IPS-15b (cell line): Measurements from ENCODE around the gene SMCHD1.

ENCODE experiments used
- H3K27me3 ChIP-seq: one replicate; pipeline ENCODE4 v1.6.1; 2013; ENCODE audit warnings: low read length; ENCODE audit not compliant: control insufficient read depth, insufficient read depth
- H3K36me3 ChIP-seq: one replicate; pipeline ENCODE4 v1.6.1; 2013; ENCODE audit warnings: low read length; ENCODE audit not compliant: control insufficient read depth, insufficient read depth
- H3K4me1 ChIP-seq: one replicate; pipeline ENCODE4 v1.6.1; 2013; ENCODE audit warnings: mild to moderate bottlenecking, low read length; ENCODE audit not compliant: control insufficient read depth, insufficient read depth
- H3K4me3 ChIP-seq: one replicate; pipeline ENCODE4 v1.5.1; 2013; ENCODE audit warnings: low read depth, low read length
- H3K9ac ChIP-seq: one replicate; pipeline ENCODE4 v1.6.1; 2013; ENCODE audit warnings: low read depth, mild to moderate bottlenecking, low read length
- H3K9me3 ChIP-seq: one replicate; pipeline ENCODE4 v1.6.1; 2013; ENCODE audit warnings: mild to moderate bottlenecking, low read length; ENCODE audit not compliant: control insufficient read depth, insufficient read depth

Gene SMCHD1

DNA sequence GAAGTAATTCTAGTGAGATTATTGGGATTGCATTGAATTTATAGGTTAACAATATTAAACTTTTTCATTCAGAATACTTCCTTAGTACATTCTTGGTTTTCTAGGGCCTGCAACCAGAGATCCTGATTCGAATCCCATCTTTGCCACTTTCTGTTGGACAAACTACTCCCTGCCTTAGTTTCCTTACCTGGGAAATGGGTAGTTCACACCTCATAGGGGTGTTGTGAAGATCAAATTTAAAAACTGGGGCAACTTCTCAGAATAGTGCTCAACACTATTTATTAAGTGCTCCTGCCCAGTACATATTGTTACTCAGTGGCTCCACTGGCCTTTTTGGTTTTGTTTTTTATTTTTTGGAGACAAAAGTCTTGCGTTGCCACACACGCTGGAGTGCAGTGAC is 43.5 kb downstream of the SMCHD1 start:
- Histone ChIP-seq H3K9ac (no peak overlapping the region), H3K4me1 (no peaks in the 10 kb centered on the region), H3K27me3 (no peaks in the 10 kb centered on the region), H3K4me3 (no peak overlapping the region), H3K36me3 (no peaks in the 10 kb centered on the region), H3K9me3 (no peaks in the 10 kb centered on the region)

DNA sequence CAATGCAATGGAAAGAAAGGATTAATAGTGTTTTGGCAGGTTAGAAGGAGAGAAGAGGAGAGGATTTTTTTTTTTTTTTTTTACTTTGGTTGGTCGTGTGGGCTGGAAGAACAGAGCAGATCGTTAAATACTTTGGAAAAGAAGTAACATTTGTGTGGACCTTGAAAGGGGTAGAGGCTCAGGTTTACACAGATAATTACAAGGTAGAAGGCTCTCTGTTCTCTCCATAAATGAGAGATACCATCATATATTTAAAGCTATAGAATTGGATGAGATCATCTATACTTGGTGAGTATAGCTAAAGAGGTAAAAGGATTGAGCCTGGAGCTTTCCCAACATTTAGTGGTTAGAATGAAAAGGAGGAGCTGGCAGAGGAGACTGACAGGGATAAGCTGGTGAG is 49.0 kb downstream of the SMCHD1 start:
- H3K4me1 ChIP-seq = no peaks in the 10 kb centered on the region
- H3K36me3 ChIP-seq = no peaks in the 10 kb centered on the region
- H3K9me3 ChIP-seq = no peaks in the 10 kb centered on the region
- no peak overlapping the region for H3K4me3 ChIP-seq
- H3K27me3 ChIP-seq = no peaks in the 10 kb centered on the region
- no peak overlapping the region for H3K9ac ChIP-seq

DNA sequence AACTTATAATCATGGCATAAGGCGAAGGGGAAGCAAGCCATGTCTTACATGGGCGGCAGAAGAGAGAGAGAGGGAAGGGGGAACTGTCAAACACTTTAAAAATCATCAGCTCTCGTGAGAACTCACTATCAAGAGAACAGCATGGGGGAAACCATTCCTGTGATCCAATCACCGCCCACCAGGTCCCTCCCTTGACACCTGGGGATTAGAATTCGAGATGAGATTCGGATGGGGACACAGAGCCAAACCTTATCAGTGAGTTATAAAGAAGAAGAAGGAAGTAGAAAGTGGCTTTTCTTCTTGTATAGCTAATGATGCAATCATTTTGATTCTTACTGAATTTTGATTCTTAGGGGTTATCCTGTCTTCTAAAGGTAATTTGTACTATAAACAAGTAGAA is 51.4 kb downstream of the SMCHD1 start:
- H3K4me3 ChIP-seq = no peak overlapping the region
- H3K9me3 ChIP-seq = no peaks in the 10 kb centered on the region
- H3K9ac ChIP-seq = peak overlapping the region; percentile 18
- no peaks in the 10 kb centered on the region for H3K27me3 ChIP-seq
- H3K36me3 ChIP-seq = no peaks in the 10 kb centered on the region
- H3K4me1 ChIP-seq = no peaks in the 10 kb centered on the region

DNA sequence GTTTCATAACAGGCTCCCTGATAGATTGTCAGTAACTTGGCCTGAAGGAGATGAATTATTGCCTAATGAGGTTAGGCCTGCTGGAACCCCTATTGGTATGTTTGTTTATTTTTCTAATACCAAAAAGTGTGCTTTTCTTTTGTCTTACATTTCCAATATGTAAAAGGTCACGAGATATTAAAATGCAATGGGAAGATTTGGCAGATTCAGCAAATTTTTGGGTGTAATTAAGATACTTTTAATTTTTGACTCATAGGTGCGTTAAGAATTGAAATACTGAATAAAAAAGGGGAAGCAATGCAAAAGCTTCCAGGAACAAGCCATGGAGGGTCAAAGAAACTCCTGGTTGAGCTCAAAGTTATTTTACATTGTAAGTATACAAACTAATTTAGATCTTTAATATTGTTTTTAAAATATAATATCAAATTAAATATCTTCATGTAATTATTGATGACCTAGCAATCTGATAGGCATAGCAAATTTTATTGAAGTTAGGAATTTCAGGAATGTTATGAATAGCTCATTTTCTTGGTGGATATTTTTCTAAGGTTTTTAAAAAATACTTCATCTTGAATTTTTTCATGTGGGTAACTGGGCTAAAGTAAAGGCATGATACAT is 52.1 kb downstream of the SMCHD1 start:
- no peaks in the 10 kb centered on the region for H3K4me1 ChIP-seq
- H3K4me3 ChIP-seq = no peak overlapping the region
- H3K27me3 ChIP-seq = no peaks in the 10 kb centered on the region
- no peak overlapping the region for H3K9ac ChIP-seq
- no peaks in the 10 kb centered on the region for H3K9me3 ChIP-seq
- no peaks in the 10 kb centered on the region for H3K36me3 ChIP-seq

DNA sequence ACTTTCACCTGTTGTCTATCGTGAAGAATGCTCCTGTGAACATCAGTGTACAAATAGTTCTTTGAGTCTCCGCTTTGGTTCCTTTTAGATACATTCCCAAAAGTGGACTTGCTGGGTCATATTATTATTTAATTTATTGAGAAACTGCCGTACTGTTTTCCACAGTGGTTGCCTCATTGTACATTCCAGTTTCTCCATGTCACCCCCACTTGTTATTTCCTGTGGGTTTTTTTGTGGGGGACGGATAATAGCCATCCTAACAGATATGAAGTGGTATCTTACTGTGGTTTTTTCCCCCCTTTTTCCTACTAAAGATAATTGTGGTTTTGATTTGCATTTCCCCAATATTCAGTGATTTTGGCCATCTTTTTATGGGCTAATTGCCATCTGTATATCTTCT is 53.8 kb downstream of the SMCHD1 start:
- no peaks in the 10 kb centered on the region for H3K4me1 ChIP-seq
- no peak overlapping the region for H3K9ac ChIP-seq
- no peaks in the 10 kb centered on the region for H3K36me3 ChIP-seq
- no peaks in the 10 kb centered on the region for H3K9me3 ChIP-seq
- H3K27me3 ChIP-seq = no peaks in the 10 kb centered on the region
- H3K4me3 ChIP-seq = no peak overlapping the region

DNA sequence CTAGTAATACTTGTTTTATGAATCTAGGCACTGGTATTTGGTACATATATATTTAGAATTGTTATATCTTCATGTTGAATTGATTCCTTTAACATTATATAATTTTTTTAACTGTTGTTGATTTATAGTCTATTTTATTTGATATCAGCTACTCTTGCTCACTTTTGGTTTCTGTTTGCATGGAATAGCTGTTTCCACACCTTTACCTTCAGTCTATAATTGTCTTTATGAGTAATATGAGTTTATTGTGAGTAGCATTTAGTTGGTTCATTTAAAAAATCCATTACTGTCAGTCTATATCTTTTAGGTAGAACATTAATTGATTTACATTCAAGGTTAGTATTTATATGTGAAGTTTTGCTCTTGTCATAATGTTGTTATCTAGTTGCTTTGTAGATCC is 58.6 kb downstream of the SMCHD1 start:
- Histone ChIP-seq H3K27me3 (no peaks in the 10 kb centered on the region), H3K9me3 (no peaks in the 10 kb centered on the region), H3K4me3 (no peak overlapping the region), H3K9ac (no peak overlapping the region), H3K4me1 (no peaks in the 10 kb centered on the region), H3K36me3 (peaks cover 4% of the 10 kb centered on the region)

DNA sequence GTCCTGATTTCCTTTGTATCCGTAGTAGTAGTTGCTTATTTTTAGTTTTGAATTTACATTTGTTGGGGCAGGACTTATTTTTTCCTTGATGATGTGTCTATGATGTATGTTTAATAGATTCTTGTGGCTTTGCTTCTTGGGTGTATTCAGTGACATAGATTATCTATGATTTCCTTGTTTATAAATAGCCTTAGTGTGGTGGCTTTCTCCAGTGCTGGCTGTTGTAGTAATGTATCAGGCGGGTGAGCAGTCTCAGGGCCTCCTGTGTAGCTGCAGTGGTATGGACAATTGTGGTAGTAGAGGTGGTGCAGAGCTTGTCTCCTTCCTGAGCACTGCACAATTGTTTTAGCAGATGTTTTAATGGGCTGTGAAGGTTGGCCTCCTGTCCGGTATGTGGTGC is 60.5 kb downstream of the SMCHD1 start:
- Histone ChIP-seq H3K4me1 (no peaks in the 10 kb centered on the region), H3K27me3 (no peaks in the 10 kb centered on the region), H3K36me3 (peaks cover 8% of the 10 kb centered on the region), H3K9me3 (no peaks in the 10 kb centered on the region), H3K4me3 (no peak overlapping the region), H3K9ac (no peak overlapping the region)

DNA sequence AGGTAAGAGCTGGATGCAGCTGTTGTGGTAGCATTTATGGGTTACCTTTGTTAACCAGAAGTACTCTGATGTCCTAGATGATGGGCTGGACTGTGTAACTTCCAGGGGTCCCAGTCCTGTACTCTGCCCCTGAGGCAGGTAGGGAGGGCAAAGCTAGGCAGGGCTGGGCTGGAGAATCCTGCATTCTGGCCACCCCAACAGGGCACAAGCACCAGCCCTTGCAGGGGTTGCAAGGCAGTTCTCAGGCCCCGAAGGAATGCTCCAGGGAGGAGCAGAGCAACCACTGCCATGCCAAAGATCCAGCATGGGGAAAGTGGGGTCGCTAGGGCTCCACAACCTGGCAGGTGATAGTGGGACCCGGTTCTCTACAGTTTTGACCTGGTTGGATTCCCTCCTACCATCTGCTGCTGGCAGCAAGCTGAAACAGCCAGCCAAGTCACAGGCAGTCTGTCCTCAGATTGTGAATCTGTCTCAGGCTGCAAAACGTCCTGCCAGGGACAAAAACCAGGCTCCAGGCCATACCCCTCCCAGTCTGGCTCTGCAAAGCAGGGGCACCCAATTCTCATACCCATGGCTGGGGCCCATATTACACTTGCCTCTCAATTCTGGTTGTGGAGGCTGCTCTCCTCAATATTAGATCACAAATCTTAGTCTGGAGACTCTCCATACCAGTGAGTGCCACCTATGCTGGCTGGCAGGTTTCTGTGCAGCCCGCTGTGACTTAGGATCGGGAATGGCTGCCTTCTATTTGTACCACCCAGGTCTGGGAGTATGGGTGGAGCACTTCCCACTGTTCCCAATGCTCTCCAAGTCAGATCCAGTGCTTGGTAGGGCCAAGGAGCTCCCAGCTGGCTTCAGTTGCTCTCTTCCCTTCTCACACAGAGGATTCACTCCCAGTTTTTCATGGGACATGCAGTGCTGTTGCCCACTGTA is 61.1 kb downstream of the SMCHD1 start:
- Histone ChIP-seq H3K4me1 (no peaks in the 10 kb centered on the region), H3K9me3 (no peaks in the 10 kb centered on the region), H3K27me3 (no peaks in the 10 kb centered on the region), H3K9ac (no peak overlapping the region), H3K36me3 (peaks cover 8% of the 10 kb centered on the region), H3K4me3 (no peak overlapping the region)

DNA sequence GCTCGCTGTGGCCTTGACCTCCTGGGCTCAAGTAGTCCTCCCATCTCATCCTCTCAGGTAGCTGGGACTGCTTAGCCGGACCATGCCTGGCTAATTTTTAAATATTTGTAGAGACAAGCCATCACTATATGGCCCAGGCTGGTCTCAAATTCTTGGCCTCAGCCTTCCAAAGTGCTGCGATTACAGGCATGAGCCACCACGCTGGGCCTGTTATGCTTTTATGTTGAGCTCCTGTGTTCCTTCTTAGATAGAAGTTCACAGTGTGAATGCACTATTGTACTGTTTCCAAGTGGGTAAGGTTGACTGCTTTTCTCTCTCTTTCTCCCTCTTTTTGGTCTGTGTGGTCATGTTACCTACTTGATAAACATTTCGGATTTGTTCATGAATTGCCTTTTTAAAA is 61.9 kb downstream of the SMCHD1 start:
- H3K27me3 ChIP-seq = no peaks in the 10 kb centered on the region
- H3K4me3 ChIP-seq = no peak overlapping the region
- no peak overlapping the region for H3K9ac ChIP-seq
- no peaks in the 10 kb centered on the region for H3K4me1 ChIP-seq
- peaks cover 9% of the 10 kb centered on the region for H3K36me3 ChIP-seq
- no peaks in the 10 kb centered on the region for H3K9me3 ChIP-seq

DNA sequence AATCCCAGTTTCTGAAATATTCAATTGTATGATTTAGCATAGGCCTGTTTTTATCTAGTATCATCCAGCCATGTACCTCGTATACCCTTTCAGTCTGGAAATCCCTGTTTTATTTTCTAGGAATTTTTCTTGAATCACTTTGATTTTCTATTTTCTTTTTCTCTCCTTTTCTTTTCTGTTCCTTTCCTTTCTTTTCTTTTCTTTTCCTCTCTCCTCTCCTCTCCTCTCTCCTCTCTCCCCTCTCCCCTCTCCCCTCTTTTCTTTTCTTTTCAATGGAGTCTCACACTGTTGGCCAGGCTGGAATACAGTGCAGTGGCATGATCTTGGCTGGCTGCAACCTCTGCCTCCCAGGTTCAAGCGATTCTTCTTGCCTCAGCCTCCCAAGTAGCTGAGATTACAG is 63.5 kb downstream of the SMCHD1 start:
- Histone ChIP-seq H3K4me3 (no peak overlapping the region), H3K27me3 (no peaks in the 10 kb centered on the region), H3K4me1 (no peaks in the 10 kb centered on the region), H3K36me3 (peaks cover 10% of the 10 kb centered on the region), H3K9me3 (no peaks in the 10 kb centered on the region), H3K9ac (no peak overlapping the region)

DNA sequence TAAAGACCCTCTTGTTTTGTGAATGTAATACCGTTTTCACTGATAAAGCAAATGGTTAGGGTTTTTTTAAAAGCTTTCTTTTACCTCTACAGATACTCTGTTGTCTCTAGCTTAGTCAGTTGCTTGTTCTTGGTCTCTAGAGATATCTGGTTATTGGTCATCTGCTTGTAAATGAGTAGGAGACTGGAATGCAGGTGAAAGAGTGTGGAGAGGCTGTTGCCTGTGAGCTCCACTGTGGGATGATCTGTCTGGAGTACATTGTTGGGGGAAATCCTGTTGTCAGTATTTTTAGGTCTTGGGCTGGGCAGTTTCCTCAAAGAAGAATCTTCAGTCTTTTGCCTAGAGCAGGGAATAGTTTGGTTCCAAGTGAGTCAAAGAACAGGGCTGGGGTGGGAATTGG is 67.7 kb downstream of the SMCHD1 start:
- no peaks in the 10 kb centered on the region for H3K9me3 ChIP-seq
- H3K27me3 ChIP-seq = no peaks in the 10 kb centered on the region
- peaks cover 6% of the 10 kb centered on the region for H3K36me3 ChIP-seq
- H3K4me1 ChIP-seq = no peaks in the 10 kb centered on the region
- no peak overlapping the region for H3K9ac ChIP-seq
- H3K4me3 ChIP-seq = no peak overlapping the region

DNA sequence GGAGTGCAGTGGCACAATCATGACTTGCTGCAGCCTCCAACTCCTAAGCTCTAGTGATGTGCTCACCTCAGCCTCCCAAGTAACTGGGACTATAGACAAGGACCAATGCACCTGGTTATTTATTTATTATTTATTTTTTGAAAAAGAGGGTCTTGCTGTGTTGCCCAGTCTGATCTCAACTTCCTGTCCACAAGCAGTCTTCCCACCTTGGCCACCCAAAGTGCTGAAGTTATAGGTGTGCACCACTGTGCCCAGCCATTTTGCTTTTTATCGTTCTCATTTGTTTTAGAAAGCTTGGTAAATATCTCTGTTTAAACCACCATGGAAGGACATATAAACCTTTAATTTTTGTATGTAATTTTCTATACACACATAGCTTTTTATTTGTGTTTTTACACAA is 74.2 kb downstream of the SMCHD1 start:
- H3K9me3 ChIP-seq = no peaks in the 10 kb centered on the region
- no peak overlapping the region for H3K4me3 ChIP-seq
- no peaks in the 10 kb centered on the region for H3K27me3 ChIP-seq
- H3K9ac ChIP-seq = no peak overlapping the region
- no peaks in the 10 kb centered on the region for H3K4me1 ChIP-seq
- no peaks in the 10 kb centered on the region for H3K36me3 ChIP-seq
